ENCODE measurements around the gene ZNF646.
A peak's percentile ranks its signal among the peaks of the same experiment; 100 is the strongest.

The ZNF646 gene

DNA sequence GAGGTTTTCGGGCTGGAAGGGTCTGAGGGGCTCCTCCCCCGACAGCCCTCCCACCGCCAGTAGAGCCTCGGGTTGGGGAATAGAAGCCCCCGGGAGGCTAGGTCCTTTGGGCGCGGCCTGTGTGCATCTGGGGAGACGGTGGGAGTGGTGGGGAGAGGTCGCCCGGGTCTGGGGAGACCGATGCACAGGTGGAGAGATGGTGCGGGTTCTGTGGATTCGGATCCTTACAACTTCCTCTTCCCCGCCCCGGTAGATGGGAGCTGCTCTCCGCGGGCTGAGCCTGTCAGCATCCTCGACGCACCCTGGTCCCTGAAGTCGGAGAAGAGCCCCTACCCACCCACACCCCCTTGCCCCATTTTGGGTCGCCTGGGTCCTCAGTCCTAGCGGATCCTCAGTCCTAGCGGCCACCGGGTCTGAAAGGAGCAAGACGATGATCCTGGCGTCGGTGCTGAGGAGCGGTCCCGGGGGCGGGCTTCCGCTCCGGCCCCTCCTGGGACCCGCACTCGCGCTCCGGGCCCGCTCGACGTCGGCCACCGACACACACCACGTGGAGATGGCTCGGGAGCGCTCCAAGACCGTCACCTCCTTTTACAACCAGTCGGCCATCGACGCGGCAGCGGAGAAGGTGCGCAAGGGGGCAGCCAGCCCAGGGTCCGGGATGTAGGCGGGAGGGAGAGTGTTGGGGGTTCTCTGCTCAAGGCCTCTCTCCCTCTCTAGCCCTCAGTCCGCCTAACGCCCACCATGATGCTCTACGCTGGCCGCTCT lies 34.8 kb downstream of the ZNF646 start:
- no CpG with 5 or more reads among the region's 57 CpGs for WGBS (ENCODE audit: extremely low coverage, insufficient coverage, insufficient read length)
- Histone ChIP-seq H3K27ac (ENCODE audit: low read depth, low read length) (no peak overlapping the region), H2BK12ac (ENCODE audit: low read length) (no peak overlapping the region), H4K8ac (ENCODE audit: low read depth, low read length) (peak overlapping the region; percentile 98), H3K4me2 (ENCODE audit: low read length) (peak overlapping the region; percentile 92), H4K12ac (ENCODE audit: low read depth, low read length) (peak overlapping the region; percentile 96), H3K4ac (ENCODE audit: low read depth, low read length) (peak overlapping the region; percentile 96), H2BK5ac (ENCODE audit: low read depth, low read length, poor library complexity) (no peak overlapping the region), H3K4me3 (ENCODE audit: low read depth, low read length) (peak overlapping the region; percentile 97), H4K91ac (ENCODE audit: low read depth, low read length) (peak overlapping the region; percentile 97), H3K27me3 (ENCODE audit: insufficient read depth, low read length) (no peaks in the 10 kb centered on the region), H3K9ac (ENCODE audit: low read length) (peak overlapping the region; percentile 93), H2AK5ac (ENCODE audit: low read length) (peak overlapping the region; percentile 83), H3K79me1 (ENCODE audit: low read length) (peaks cover 6% of the 10 kb centered on the region), H3K36me3 (ENCODE audit: control insufficient read depth in 1 of 2, insufficient read depth in 2 of 2, low read length in 2 of 2) (peaks cover 36 to 40% of the 10 kb centered on the region in 2 experiments), H3K79me2 (ENCODE audit: control insufficient read depth, insufficient read depth, low read length, poor library complexity) (peaks cover 6% of the 10 kb centered on the region), H2BK120ac (ENCODE audit: insufficient read depth, low read length, poor library complexity) (peak overlapping the region; percentile 94), H3K18ac (ENCODE audit: low read length) (peak overlapping the region; percentile 95), H3K9me3 (ENCODE audit: insufficient read depth, low read depth, low read length) (peaks cover 1% of the 10 kb centered on the region), H2AFZ (ENCODE audit: insufficient read depth, low read length, poor library complexity) (peak overlapping the region; percentile 100), H3K14ac (ENCODE audit: low read length) (peak overlapping the region; percentile 99), H3K4me1 (ENCODE audit: control insufficient read depth in 1 of 2, insufficient read depth in 2 of 2, low read length in 2 of 2) (peaks cover 0 to 14% of the 10 kb centered on the region in 2 experiments), H3K23ac (ENCODE audit: low read length) (no peak overlapping the region)
- no peak for DNase-seq

DNA sequence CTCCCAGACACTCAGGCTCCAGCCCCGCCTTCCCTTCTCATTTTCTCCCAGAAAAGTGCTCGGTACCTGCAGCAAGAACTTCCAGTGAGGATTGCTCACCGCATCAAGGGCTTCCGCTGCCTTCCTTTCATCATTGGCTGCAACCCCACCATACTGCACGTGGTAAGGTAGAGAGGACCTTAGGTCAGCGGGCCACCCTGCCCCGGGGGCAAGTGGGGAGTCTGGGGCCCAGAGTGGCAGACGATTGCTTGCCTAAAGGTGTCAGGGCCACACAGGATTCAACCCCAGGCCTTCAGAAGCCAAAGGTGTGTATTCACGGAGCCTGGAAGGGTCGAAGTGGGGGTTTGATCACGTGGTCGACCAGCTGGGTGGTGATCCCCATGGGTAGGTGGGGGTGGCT lies 35.4 kb downstream of the ZNF646 start:
- Histone ChIP-seq H3K79me1 (ENCODE audit: low read length) (peaks cover 6% of the 10 kb centered on the region), H2BK120ac (ENCODE audit: insufficient read depth, low read length, poor library complexity) (no peak overlapping the region), H3K4me3 (ENCODE audit: low read depth, low read length) (no peak overlapping the region), H2AFZ (ENCODE audit: insufficient read depth, low read length, poor library complexity) (no peak overlapping the region), H4K91ac (ENCODE audit: low read depth, low read length) (no peak overlapping the region), H2BK5ac (ENCODE audit: low read depth, low read length, poor library complexity) (no peak overlapping the region), H3K27me3 (ENCODE audit: insufficient read depth, low read length) (no peaks in the 10 kb centered on the region), H3K14ac (ENCODE audit: low read length) (no peak overlapping the region), H3K18ac (ENCODE audit: low read length) (no peak overlapping the region), H3K4me1 (ENCODE audit: control insufficient read depth in 1 of 2, insufficient read depth in 2 of 2, low read length in 2 of 2) (peaks cover 0 to 14% of the 10 kb centered on the region in 2 experiments), H3K23ac (ENCODE audit: low read length) (no peak overlapping the region), H4K12ac (ENCODE audit: low read depth, low read length) (no peak overlapping the region), H3K9me3 (ENCODE audit: insufficient read depth, low read depth, low read length) (peaks cover 1% of the 10 kb centered on the region), H3K4me2 (ENCODE audit: low read length) (no peak overlapping the region), H4K8ac (ENCODE audit: low read depth, low read length) (no peak overlapping the region), H3K79me2 (ENCODE audit: control insufficient read depth, insufficient read depth, low read length, poor library complexity) (peaks cover 6% of the 10 kb centered on the region), H3K27ac (ENCODE audit: low read depth, low read length) (no peak overlapping the region), H2BK12ac (ENCODE audit: low read length) (no peak overlapping the region), H3K9ac (ENCODE audit: low read length) (no peak overlapping the region), H3K4ac (ENCODE audit: low read depth, low read length) (peak overlapping the region; percentile 12), H3K36me3 (ENCODE audit: control insufficient read depth in 1 of 2, insufficient read depth in 2 of 2, low read length in 2 of 2) (peaks cover 36 to 40% of the 10 kb centered on the region in 2 experiments), H2AK5ac (ENCODE audit: low read length) (no peak overlapping the region)
- no peak for DNase-seq
- no CpG with 5 or more reads among the region's 12 CpGs for WGBS (ENCODE audit: extremely low coverage, insufficient coverage, insufficient read length)

DNA sequence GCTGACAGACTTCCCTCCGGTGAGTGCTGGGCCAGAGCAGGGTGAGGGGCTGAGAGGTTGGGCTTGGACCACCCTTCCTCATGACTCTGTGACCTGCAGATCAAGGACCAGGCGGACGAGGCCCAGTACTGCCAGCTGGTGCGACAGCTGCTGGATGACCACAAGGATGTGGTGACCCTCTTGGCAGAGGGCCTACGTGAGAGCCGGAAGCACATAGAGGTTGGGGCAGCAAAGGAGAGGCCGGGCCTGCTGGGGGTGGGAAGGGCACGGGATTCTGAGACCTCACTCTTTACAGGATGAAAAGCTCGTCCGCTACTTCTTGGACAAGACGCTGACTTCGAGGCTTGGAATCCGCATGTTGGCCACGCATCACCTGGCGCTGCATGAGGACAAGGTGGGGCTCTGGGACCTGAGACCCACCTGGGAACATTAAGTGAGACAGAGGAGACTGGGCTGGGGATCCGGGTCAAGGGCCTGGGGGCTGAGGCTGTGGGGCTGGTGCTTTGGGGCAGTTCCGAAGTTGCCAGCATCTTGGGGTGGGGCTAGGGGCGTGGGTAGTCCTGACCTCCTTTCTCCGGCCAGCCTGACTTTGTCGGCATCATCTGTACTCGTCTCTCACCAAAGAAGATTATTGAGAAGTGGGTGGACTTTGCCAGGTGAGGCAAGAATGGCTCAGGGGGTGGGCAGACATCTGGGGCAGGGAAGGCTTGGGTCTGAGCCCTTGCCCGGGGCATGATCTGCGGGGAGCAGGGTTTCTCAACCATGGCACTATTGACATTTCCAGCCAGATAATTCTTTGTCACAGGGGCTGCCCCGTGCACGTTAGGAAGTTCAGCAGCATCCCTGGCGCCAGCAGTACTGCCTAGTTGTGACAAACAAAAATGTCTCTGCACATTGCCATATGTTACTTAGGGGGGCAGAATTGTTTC lies 36.1 kb downstream of the ZNF646 start:
- Histone ChIP-seq H4K8ac (ENCODE audit: low read depth, low read length) (no peak overlapping the region), H2AFZ (ENCODE audit: insufficient read depth, low read length, poor library complexity) (no peak overlapping the region), H3K27me3 (ENCODE audit: insufficient read depth, low read length) (no peaks in the 10 kb centered on the region), H2BK12ac (ENCODE audit: low read length) (no peak overlapping the region), H3K79me2 (ENCODE audit: control insufficient read depth, insufficient read depth, low read length, poor library complexity) (peaks cover 6% of the 10 kb centered on the region), H3K36me3 (ENCODE audit: control insufficient read depth in 1 of 2, insufficient read depth in 2 of 2, low read length in 2 of 2) (peaks cover 36 to 40% of the 10 kb centered on the region in 2 experiments), H3K18ac (ENCODE audit: low read length) (no peak overlapping the region), H3K27ac (ENCODE audit: low read depth, low read length) (no peak overlapping the region), H4K12ac (ENCODE audit: low read depth, low read length) (no peak overlapping the region), H3K4ac (ENCODE audit: low read depth, low read length) (no peak overlapping the region), H4K91ac (ENCODE audit: low read depth, low read length) (no peak overlapping the region), H3K4me2 (ENCODE audit: low read length) (no peak overlapping the region), H2BK5ac (ENCODE audit: low read depth, low read length, poor library complexity) (no peak overlapping the region), H3K23ac (ENCODE audit: low read length) (no peak overlapping the region), H3K14ac (ENCODE audit: low read length) (no peak overlapping the region), H2BK120ac (ENCODE audit: insufficient read depth, low read length, poor library complexity) (no peak overlapping the region), H3K4me1 (ENCODE audit: control insufficient read depth in 1 of 2, insufficient read depth in 2 of 2, low read length in 2 of 2) (peaks cover 0 to 14% of the 10 kb centered on the region in 2 experiments), H3K9ac (ENCODE audit: low read length) (no peak overlapping the region), H3K9me3 (ENCODE audit: insufficient read depth, low read depth, low read length) (peaks cover 1% of the 10 kb centered on the region), H3K4me3 (ENCODE audit: low read depth, low read length) (no peak overlapping the region), H3K79me1 (ENCODE audit: low read length) (peaks cover 6% of the 10 kb centered on the region), H2AK5ac (ENCODE audit: low read length) (no peak overlapping the region)
- WGBS (ENCODE audit: extremely low coverage, insufficient coverage, insufficient read length), result no CpG with 5 or more reads among the region's 26 CpGs
- DNase-seq, result no peak

DNA sequence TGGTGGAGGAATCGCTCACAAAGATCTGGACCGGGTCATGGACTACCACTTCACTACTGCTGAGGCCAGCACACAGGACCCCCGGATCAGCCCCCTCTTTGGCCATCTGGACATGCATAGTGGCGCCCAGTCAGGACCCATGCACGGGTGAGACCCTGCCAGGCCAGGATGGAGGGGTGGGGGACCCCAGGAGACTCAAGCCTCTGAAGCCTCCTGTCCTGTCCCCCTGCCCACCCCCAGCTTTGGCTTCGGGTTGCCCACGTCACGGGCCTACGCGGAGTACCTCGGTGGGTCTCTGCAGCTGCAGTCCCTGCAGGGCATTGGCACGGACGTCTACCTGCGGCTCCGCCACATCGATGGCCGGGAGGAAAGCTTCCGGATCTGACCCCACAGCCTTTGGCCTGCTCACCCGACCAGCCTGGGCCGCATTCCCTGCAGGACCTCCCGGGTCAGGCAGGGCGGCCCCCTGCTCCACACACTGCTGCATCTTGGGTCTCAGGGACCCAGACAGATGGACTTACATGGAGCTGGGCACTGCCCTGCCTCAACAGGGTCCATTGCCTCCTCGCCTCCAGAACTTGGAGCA lies 37.8 kb downstream of the ZNF646 start:
- no peak overlapping the region for H3K4me2 ChIP-seq (ENCODE audit: low read length)
- no peak overlapping the region for H3K4me3 ChIP-seq (ENCODE audit: low read depth, low read length)
- no peak overlapping the region for H3K9ac ChIP-seq (ENCODE audit: low read length)
- H2AFZ ChIP-seq (ENCODE audit: insufficient read depth, low read length, poor library complexity), result no peak overlapping the region
- H3K36me3 ChIP-seq (ENCODE audit: control insufficient read depth in 1 of 2, insufficient read depth in 2 of 2, low read length in 2 of 2), result peaks cover 36 to 40% of the 10 kb centered on the region in 2 experiments
- no peak overlapping the region for H3K23ac ChIP-seq (ENCODE audit: low read length)
- H2BK5ac ChIP-seq (ENCODE audit: low read depth, low read length, poor library complexity), result no peak overlapping the region
- no peak overlapping the region for H4K12ac ChIP-seq (ENCODE audit: low read depth, low read length)
- no peak overlapping the region for H2AK5ac ChIP-seq (ENCODE audit: low read length)
- H3K27ac ChIP-seq (ENCODE audit: low read depth, low read length), result no peak overlapping the region
- H4K8ac ChIP-seq (ENCODE audit: low read depth, low read length), result no peak overlapping the region
- H3K4me1 ChIP-seq (ENCODE audit: control insufficient read depth in 1 of 2, insufficient read depth in 2 of 2, low read length in 2 of 2), result peaks cover 2 to 13% of the 10 kb centered on the region in 2 experiments
- H2BK12ac ChIP-seq (ENCODE audit: low read length), result no peak overlapping the region
- no CpG with 5 or more reads among the region's 23 CpGs for WGBS (ENCODE audit: extremely low coverage, insufficient coverage, insufficient read length)
- peaks cover 1% of the 10 kb centered on the region for H3K9me3 ChIP-seq (ENCODE audit: insufficient read depth, low read depth, low read length)
- no peak overlapping the region for H3K4ac ChIP-seq (ENCODE audit: low read depth, low read length)
- peaks cover 6% of the 10 kb centered on the region for H3K79me1 ChIP-seq (ENCODE audit: low read length)
- H3K18ac ChIP-seq (ENCODE audit: low read length), result no peak overlapping the region
- no peak overlapping the region for H3K14ac ChIP-seq (ENCODE audit: low read length)
- H4K91ac ChIP-seq (ENCODE audit: low read depth, low read length), result no peak overlapping the region
- no peak for DNase-seq
- no peak overlapping the region for H2BK120ac ChIP-seq (ENCODE audit: insufficient read depth, low read length, poor library complexity)
- peaks cover 6% of the 10 kb centered on the region for H3K79me2 ChIP-seq (ENCODE audit: control insufficient read depth, insufficient read depth, low read length, poor library complexity)
- H3K27me3 ChIP-seq (ENCODE audit: insufficient read depth, low read length), result no peaks in the 10 kb centered on the region

Measured in trophoblast cell (in vitro differentiated cells and primary cell).